A673 (cell line): ENCODE data around the gene ZMIZ2.

Experiments
- EZH2 ChIP-seq: fragments of 200-600 bp; sonication (generic); IDR thresholded peaks from 2 replicates; pipeline ENCODE4 v1.6.1; 2017; ENCODE audit warnings: borderline replicate concordance, low read depth, mild to moderate bottlenecking, mixed read lengths, antibody characterized with exemption, low read length; ENCODE audit not compliant: poor library complexity, severe bottlenecking
- TF ChIP-seq, protein P1 (sequence below): fragments of 300-800, 200-600 bp; sonication (generic); conservative IDR thresholded peaks from 2 replicates; pipeline ENCODE4 v1.5.1; 2017; ENCODE audit warnings: low read depth, mild to moderate bottlenecking, antibody characterized with exemption, low read length, moderate library complexity, mixed read lengths

DNA sequence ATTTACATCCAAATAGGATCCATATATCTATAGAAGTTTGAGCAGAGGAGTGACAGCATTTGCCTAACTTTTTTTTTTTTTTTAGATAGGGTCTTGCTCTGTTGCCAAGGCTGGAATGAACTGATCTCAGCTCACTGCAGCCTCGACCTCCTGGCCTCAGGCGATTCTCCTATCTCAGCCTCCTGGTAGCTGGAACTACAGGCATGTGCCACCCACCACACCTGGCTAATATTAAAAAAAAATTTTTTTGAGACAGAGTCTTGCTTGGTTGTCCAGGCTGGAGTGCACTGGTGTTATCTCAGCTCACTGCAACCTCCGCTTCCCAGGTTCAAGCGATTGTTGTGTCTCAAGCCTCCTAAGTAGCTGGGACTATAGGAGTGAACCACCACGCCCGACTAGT is 62.9 kb downstream of the ZMIZ2 start:
- TF ChIP-seq, protein P1, sequence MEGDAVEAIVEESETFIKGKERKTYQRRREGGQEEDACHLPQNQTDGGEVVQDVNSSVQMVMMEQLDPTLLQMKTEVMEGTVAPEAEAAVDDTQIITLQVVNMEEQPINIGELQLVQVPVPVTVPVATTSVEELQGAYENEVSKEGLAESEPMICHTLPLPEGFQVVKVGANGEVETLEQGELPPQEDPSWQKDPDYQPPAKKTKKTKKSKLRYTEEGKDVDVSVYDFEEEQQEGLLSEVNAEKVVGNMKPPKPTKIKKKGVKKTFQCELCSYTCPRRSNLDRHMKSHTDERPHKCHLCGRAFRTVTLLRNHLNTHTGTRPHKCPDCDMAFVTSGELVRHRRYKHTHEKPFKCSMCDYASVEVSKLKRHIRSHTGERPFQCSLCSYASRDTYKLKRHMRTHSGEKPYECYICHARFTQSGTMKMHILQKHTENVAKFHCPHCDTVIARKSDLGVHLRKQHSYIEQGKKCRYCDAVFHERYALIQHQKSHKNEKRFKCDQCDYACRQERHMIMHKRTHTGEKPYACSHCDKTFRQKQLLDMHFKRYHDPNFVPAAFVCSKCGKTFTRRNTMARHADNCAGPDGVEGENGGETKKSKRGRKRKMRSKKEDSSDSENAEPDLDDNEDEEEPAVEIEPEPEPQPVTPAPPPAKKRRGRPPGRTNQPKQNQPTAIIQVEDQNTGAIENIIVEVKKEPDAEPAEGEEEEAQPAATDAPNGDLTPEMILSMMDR = no peak
- no peak for TF ChIP-seq EZH2
